Psoas muscle (tissue), 8 donors: Measurements from ENCODE around the gene TMEM255B. TPM values are rescaled to one million over a fixed set of nuclear protein-coding genes. Genes with fewer than 3 reads are reported as not detected.
A peak's percentile ranks its signal among the peaks of the same experiment; 100 is the strongest.

Experiments
- ATAC-seq, 4 donors: fragments of 200-7000 bp; cut with Tn5 transposase; one replicate each; pipeline ENCODE4 v1.9.1; 2020; ENCODE audit warnings: moderate library complexity in 3 of 4, mild to moderate bottlenecking in 2 of 4
- DNase-seq, 2 donors: peaks; one replicate each; pipeline ENCODE4 v3.0.0-alpha.2; 2020
- H3K27ac ChIP-seq: fragments of 200-600 bp; one replicate; pipeline ENCODE4 v1.8.0; 2022
- H3K27me3 ChIP-seq, 3 donors: fragments of 200-600 bp in 1 of 3; one replicate each; pipeline versions ENCODE4 v1.6.1 to v1.8.0; 2013 to 2022; ENCODE audit warnings: low read length in 2 of 3, mild to moderate bottlenecking in 2 of 3, moderate library complexity in 1 of 3; ENCODE audit not compliant: insufficient read depth in 3 of 3
- H3K36me3 ChIP-seq, 2 donors: fragments of 200-600 bp in 1 of 2; one replicate each; pipeline versions ENCODE4 v1.6.1 to v1.8.0; 2013 to 2022; ENCODE audit warnings: low read depth in 1 of 2, mild to moderate bottlenecking in 1 of 2, moderate library complexity in 1 of 2; ENCODE audit not compliant: insufficient read depth in 1 of 2
- H3K4me1 ChIP-seq: fragments of 200-600 bp; one replicate; pipeline ENCODE4 v1.8.0; 2022
- H3K4me3 ChIP-seq: fragments of 200-600 bp; one replicate; pipeline ENCODE4 v1.8.0; 2022; ENCODE audit warnings: mild to moderate bottlenecking
- H3K9me3 ChIP-seq: fragments of 200-600 bp; one replicate; pipeline ENCODE4 v1.8.0; 2022
- WGBS, 3 donors: extraction: QIAGEN DNeasy Blood & Tissue Kit; methylation state at CpG; one replicate each; pipeline versions ENCODE4 v1.1.6 to v1.1.7; 2013; 5-methylcytosine and 5-hydroxymethylcytosine counted together
- intact Hi-C, 2 donors: fragments of 100-400 bp; cut with DNase I; formaldehyde crosslinking; loops; one replicate each; pipeline versions ENCODE4 v1.11.0 to v1.14.2; 2022
- polyA plus RNA-seq, 3 donors: library from polyadenylated mRNA; stranded (reverse); fragments of 200-250 nt; gene quantifications; one replicate each; pipeline ENCODE4 v1.2.3, GENCODE V29; 2013
- total RNA-seq, 4 donors: library from RNA; stranded (reverse); fragmentation: NEBNext Ultra II Directional in 2 of 4; extraction: Animal tissue kit (Norgen Biotek cat#: 25700) in 2 of 4; gene quantifications; one replicate each; pipeline versions ENCODE4 v1.2.1 to v1.2.4, GENCODE V29; 2021 to 2023
- TF ChIP-seq, protein P1 (sequence below): fragments of 200-600 bp; IDR thresholded peaks from one replicate; pipeline ENCODE4 v1.8.0; 2022; ENCODE audit warnings: antibody characterized with exemption
- donor health status: healthy with polysubstance abuse.
- donor health status: DM: no; HTN: no; CAD: no; lungs with moderate emphysema.
- donor health status: Bipolar disorder and iron deficiency.
- donor health status: healthy.
- donor health status: DM: yes; HTN: yes; CAD: no.
- donor health status: DM: no; HTN: no; CAD: no.
- donor health status: DM: no; HTN: no; CAD: no.
- donor health status: DM: yes; HTN: yes; CAD: no.

Gene TMEM255B
- total and polyA plus RNA-seq, 7 donors: 0.45 to 5.1 (median 2.1) TPM

DNA sequence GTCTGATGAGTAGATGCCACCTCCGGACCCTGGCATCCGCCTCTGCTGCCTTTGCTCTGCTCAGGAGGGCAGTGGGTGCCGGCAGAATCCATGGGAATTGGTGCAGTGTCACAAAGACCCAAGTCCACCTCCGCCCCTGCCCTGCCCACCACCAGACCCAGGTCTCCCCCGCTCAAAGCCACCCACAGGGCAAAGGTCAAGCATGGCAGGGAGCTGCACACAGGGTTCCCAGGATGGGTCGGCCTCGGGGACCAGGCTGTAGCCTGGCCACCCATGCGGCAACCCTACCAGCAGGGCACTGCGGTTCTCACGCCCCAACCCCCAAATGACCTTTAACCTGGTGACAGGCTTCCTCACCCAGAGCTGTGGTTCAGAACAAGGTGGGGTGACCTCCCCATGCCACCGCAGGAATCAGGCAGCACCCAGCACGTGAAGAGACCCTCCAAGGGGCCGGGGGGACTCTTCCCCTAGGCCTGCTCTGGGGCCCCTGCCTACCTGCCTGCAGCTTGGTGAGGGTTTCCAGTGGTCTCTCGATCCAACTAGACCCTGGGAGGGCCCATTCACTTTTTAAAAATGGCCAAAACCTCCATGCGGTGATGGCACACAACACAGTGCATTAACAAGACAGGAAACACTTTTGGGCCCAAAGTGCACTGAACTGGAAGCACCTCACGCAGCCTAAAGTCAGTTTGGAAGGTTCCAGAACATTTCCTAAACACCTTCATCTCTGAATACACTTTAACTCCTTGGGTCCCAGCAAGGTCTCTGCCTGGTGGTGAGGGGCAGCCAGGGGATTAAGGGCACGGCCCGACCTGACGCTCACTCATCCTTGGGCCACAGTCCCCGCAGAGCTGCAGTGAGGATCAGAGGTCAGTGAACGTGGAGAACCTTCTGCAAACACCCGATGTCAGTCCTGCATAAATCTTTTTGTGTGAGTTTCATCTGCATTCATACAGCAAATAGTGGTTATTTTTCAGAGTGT lies 93.8 kb downstream of the TMEM255B start:
- H3K27ac ChIP-seq: peak overlapping the region; percentile 10

GRCh38 chr13:113853518-113854237 lies 94.7 kb downstream of the TMEM255B start:
- peak in 1 of 2 donors; percentile 48 for DNase-seq
- Histone ChIP-seq H3K4me1 (peaks cover 72% of the 10 kb centered on the region), H3K9me3 (no peaks in the 10 kb centered on the region), H3K4me3 (peak overlapping the region; percentile 4), H3K27ac (peak overlapping the region; percentile 82), H3K27me3 (no peaks in the 10 kb centered on the region), H3K36me3 (peaks cover 0 to 10% of the 10 kb centered on the region in 2 donors)
- no peak for ATAC-seq
- intact Hi-C loops: loop anchor here in 1 of 2 donors (2.0 kb wide), 2 partner anchors 15 to 73 kb away; no protein-coding TSS in a partner anchor
- 61 to 69% (median 63%) methylated on average over 11 of the region's 11 CpGs for WGBS, 3 donors
- TF ChIP-seq, protein P1, sequence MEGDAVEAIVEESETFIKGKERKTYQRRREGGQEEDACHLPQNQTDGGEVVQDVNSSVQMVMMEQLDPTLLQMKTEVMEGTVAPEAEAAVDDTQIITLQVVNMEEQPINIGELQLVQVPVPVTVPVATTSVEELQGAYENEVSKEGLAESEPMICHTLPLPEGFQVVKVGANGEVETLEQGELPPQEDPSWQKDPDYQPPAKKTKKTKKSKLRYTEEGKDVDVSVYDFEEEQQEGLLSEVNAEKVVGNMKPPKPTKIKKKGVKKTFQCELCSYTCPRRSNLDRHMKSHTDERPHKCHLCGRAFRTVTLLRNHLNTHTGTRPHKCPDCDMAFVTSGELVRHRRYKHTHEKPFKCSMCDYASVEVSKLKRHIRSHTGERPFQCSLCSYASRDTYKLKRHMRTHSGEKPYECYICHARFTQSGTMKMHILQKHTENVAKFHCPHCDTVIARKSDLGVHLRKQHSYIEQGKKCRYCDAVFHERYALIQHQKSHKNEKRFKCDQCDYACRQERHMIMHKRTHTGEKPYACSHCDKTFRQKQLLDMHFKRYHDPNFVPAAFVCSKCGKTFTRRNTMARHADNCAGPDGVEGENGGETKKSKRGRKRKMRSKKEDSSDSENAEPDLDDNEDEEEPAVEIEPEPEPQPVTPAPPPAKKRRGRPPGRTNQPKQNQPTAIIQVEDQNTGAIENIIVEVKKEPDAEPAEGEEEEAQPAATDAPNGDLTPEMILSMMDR: no peak

More for the DNA sequence above, 93.8 kb downstream of the TMEM255B start:
- no peak for ATAC-seq
- intact Hi-C loops: no loop called here
- no peak overlapping the region for H3K4me3 ChIP-seq
- DNase-seq: peak in 1 of 2 donors; percentile 45
- peaks cover 0 to 14% of the 10 kb centered on the region in 2 donors for H3K36me3 ChIP-seq
- peaks cover 74% of the 10 kb centered on the region for H3K4me1 ChIP-seq
- TF ChIP-seq, protein P1: no peak
- WGBS, 3 donors: 85 to 87% (median 86%) methylated on average over 21 to 22 of the region's 22 CpGs
- H3K9me3 ChIP-seq: no peaks in the 10 kb centered on the region
- H3K27me3 ChIP-seq: no peaks in the 10 kb centered on the region

GRCh38 chr13:113854238-113855011 lies 95.4 kb downstream of the TMEM255B start:
- Histone ChIP-seq H3K27ac (peak overlapping the region; percentile 82), H3K4me1 (peaks cover 67% of the 10 kb centered on the region), H3K27me3 (no peaks in the 10 kb centered on the region), H3K9me3 (no peaks in the 10 kb centered on the region), H3K36me3 (peaks cover 0 to 10% of the 10 kb centered on the region in 2 donors), H3K4me3 (peak overlapping the region; percentile 13)
- DNase-seq: peak in 1 of 2 donors; percentile 68
- TF ChIP-seq, protein P1: no peak
- WGBS, 3 donors: 27 to 49% (median 32%) methylated on average over 30 to 31 of the region's 31 CpGs
- ATAC-seq: peak; percentile 11 to 29 (median 18)
- intact Hi-C loops: loop anchor here in 1 of 2 donors (2.0 kb wide), 2 partner anchors 16 to 72 kb away; no protein-coding TSS in a partner anchor
